Effector memory CD4-positive, alpha-beta T cell (primary cell): ENCODE measurements around the gene CTU1.

Source experiments
- DNase-seq, 3 donors: peaks; one replicate each; pipeline ENCODE4 v3.0.0-alpha.2; 2020
- H3K27ac ChIP-seq: 2 replicates; pipeline ENCODE4 v1.7.0; 2013; ENCODE audit warnings: mild to moderate bottlenecking, low read length, moderate library complexity; ENCODE audit not compliant: insufficient read depth, poor library complexity, severe bottlenecking
- H3K27me3 ChIP-seq: replicated peaks from 2 replicates; pipeline ENCODE4 v1.7.0; 2013; ENCODE audit warnings: mild to moderate bottlenecking, low read length; ENCODE audit not compliant: insufficient read depth, control insufficient read depth, poor library complexity, severe bottlenecking
- H3K36me3 ChIP-seq: 2 replicates; pipeline ENCODE4 v1.7.0; 2013; ENCODE audit warnings: mild to moderate bottlenecking, low read length, moderate library complexity; ENCODE audit not compliant: control insufficient read depth, insufficient read depth
- H3K4me1 ChIP-seq: 2 replicates; pipeline ENCODE4 v1.7.0; 2013; ENCODE audit warnings: low read length, mild to moderate bottlenecking; ENCODE audit not compliant: control insufficient read depth, insufficient read depth, poor library complexity, severe bottlenecking
- H3K4me3 ChIP-seq: 2 replicates; pipeline ENCODE4 v1.7.0; 2013; ENCODE audit warnings: low read length, low read depth, mild to moderate bottlenecking; ENCODE audit not compliant: insufficient read depth, poor library complexity, severe bottlenecking
- H3K9me3 ChIP-seq: 2 replicates; pipeline ENCODE4 v1.7.0; 2013; ENCODE audit warnings: mild to moderate bottlenecking, low read length, moderate library complexity; ENCODE audit not compliant: control insufficient read depth

CTU1 gene

DNA sequence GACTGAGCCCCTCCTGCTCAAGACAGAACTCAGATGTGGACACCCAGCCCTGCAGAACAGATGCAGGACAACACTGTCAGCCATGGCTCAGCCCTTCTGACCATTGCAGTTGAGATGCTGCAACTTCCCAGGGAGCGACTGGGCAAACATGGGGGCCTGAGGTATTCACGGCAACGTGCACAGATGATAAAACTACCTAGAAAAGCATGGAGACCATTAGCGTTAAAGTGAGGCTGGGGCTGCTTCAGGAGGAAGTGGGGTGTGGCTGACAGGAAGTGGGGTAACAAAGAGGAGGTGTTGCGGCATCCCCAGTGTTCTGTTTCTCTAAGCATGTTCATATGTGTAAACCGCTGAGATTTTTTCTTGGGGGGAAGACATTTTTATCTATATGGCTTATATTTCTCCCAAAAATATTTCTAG, 15.2 kb upstream of the CTU1 start:
- peak overlapping the region; percentile 26 for H3K27ac ChIP-seq
- H3K4me3 ChIP-seq, result peak overlapping the region; percentile 10
- peak in 1 of 3 donors; percentile 14 for DNase-seq
- H3K27me3 ChIP-seq, result no peaks in the 10 kb centered on the region
- no peaks in the 10 kb centered on the region for H3K36me3 ChIP-seq
- no peaks in the 10 kb centered on the region for H3K9me3 ChIP-seq
- H3K4me1 ChIP-seq, result peaks cover 46% of the 10 kb centered on the region

DNA sequence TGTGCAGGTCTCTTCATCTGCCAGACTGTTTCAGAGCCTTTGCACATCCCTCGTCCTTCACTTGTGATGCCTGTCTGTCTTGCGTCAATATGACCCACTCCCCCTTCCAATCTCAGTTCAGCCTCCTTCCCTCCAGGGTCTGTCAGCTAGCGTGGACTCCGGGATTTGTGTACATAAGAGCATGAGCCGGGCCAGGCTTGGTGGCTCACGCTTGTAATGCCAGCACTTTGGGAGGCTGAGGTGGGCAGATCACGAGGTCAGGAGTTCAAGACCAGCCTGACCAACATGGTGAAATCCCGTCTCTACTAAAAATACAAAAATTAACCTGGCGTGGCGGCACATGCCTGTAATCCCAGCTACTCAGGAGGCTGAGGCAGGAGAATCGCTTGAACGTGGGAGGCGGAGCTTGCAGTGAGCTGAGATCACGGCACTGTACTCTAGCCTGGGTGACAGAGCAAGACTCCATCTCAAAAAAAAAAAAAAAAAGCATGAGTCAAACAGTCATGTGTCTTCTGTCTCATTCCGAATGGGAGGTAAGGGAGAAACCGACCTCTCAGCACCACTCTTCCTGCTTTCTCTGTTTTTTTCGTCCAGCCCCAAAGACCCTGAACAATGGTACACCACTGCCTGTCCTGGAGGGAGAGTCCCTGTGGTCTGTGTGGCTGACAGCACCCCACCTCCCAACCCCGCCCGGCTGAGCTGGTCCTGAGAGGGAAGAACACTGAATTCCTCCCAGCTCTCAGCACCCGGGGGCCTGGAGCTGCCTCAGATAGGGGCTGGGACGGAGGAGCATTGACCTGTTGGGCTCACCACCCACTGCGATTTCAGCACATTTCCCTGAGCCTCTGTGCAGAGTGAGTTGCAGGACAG, 14.1 kb upstream of the CTU1 start:
- peak overlapping the region; percentile 10 for H3K4me3 ChIP-seq

DNA sequence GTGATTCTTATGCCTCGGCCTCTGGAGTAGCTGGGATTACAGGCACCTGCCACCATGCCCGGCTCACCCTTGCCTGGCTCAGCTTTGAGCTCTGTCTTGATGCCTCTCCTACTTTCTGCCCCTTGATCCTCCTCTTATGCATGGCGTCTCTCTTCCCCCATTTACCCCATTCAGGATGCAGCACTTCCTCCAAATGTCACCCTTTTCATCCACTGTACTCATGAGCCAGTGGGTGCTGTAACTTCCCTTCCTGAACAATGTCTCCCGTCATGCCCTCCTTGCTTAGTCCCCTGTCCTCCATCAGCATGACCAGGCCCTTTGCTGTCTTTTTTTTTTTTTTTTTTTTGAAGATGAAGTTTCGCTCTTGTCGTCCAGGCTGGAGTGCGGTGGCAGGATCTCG, 13.0 kb upstream of the CTU1 start:
- Histone ChIP-seq H3K9me3 (no peaks in the 10 kb centered on the region), H3K36me3 (no peaks in the 10 kb centered on the region), H3K4me1 (peaks cover 32% of the 10 kb centered on the region), H3K27ac (no peak overlapping the region), H3K4me3 (no peak overlapping the region), H3K27me3 (no peaks in the 10 kb centered on the region)
- DNase-seq, result no peak

More for the DNA sequence above, 14.1 kb upstream of the CTU1 start:
- no peak for DNase-seq
- no peaks in the 10 kb centered on the region for H3K27me3 ChIP-seq
- H3K36me3 ChIP-seq, result no peaks in the 10 kb centered on the region
- no peak overlapping the region for H3K27ac ChIP-seq
- no peaks in the 10 kb centered on the region for H3K9me3 ChIP-seq
- peaks cover 37% of the 10 kb centered on the region for H3K4me1 ChIP-seq

DNA sequence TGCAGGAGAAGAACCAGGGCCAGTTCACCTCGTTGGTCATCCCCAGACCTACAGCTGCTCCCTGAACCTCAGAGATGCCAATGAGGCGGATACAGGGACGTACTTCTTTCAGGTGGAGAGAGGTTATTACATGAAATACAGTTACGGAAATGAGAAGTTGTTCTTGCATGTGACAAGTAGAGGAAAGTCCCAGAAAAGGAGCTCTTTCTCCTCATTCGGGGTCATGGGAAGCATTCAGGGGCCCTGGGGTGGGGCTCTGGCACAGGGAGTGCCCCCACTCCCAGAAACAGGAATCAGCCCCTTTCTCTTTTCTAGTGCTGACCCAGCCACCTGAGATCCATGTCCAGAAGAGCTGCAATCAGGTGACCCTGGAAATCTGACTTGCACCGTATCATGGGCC, 12.0 kb upstream of the CTU1 start:
- Histone ChIP-seq H3K27ac (no peak overlapping the region), H3K4me3 (no peak overlapping the region), H3K27me3 (no peaks in the 10 kb centered on the region), H3K36me3 (no peaks in the 10 kb centered on the region), H3K9me3 (no peaks in the 10 kb centered on the region), H3K4me1 (peaks cover 26% of the 10 kb centered on the region)
- no peak for DNase-seq

DNA sequence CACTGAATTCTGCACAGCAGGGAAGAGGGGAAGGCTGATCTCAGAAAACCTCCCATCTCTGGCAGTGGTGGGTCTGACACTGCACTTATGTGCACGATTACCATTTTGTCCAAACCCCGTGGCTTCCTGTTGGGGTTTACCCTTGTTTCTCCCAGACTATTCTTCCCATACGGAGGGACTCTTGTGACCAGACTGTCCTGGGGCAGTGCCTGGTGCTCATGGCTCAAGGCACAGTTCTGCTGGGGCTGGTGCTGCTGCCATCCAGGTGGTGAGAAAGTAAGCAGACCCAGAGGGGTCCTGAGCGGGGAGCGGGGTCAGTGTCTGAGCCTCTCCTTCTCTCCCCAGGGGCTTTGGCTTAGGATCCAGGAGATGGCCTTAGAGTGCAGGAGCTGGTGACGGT, 11.4 kb upstream of the CTU1 start:
- Histone ChIP-seq H3K9me3 (no peaks in the 10 kb centered on the region), H3K36me3 (no peaks in the 10 kb centered on the region), H3K27me3 (no peaks in the 10 kb centered on the region), H3K27ac (no peak overlapping the region), H3K4me3 (no peak overlapping the region), H3K4me1 (peaks cover 20% of the 10 kb centered on the region)
- DNase-seq, result no peak

DNA sequence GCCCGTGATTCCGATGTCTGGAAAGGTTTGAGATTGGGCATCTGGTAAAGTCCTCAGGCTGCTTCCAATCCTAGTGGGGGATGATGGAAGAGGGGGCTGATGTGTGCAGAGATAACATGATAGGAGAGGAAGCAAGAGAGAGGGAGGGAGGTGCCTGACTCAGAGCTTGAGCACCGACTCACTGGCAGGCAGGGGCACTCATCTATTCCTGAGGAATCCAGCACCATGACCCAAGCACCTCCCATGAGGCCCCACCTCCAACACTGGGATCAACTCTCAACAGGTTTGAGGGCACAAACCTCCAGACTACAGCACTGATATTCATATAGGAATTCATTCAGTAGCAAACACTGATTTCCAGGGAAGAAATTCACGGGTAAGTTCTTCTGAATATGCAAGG, 10.9 kb upstream of the CTU1 start:
- no peak for DNase-seq
- H3K36me3 ChIP-seq, result no peaks in the 10 kb centered on the region
- H3K4me1 ChIP-seq, result peaks cover 15% of the 10 kb centered on the region
- no peak overlapping the region for H3K4me3 ChIP-seq
- no peaks in the 10 kb centered on the region for H3K27me3 ChIP-seq
- H3K27ac ChIP-seq, result no peak overlapping the region
- H3K9me3 ChIP-seq, result no peaks in the 10 kb centered on the region

DNA sequence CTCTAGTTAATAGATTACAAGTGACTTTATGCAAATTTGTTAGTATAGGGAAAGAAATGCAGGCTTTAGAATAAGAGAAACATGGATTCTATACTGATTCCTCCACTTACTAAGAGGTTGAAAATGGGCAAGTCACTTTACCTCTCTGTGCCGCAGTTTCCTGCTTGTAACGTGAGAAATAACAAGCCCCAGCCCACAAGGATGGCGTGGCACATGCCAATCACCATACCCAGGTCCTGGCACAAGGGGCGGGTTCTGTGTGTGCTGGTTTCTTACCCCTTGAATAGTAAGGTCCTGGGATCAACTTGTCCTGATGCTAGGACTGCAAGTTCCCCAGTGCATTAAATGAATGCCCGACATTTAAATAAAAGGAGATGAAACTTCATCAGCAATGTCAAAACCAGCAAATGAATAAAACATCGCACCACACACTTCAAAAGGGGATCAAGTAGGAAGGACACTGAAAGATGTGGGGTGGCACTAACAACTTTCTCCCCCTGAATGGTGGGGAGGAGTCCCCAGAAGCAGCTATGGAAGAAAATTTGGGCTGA, 8.6 kb upstream of the CTU1 start:
- no peak overlapping the region for H3K27ac ChIP-seq
- H3K27me3 ChIP-seq, result no peaks in the 10 kb centered on the region
- DNase-seq, result no peak
- no peaks in the 10 kb centered on the region for H3K4me1 ChIP-seq
- H3K9me3 ChIP-seq, result no peaks in the 10 kb centered on the region
- H3K4me3 ChIP-seq, result no peak overlapping the region
- no peaks in the 10 kb centered on the region for H3K36me3 ChIP-seq

DNA sequence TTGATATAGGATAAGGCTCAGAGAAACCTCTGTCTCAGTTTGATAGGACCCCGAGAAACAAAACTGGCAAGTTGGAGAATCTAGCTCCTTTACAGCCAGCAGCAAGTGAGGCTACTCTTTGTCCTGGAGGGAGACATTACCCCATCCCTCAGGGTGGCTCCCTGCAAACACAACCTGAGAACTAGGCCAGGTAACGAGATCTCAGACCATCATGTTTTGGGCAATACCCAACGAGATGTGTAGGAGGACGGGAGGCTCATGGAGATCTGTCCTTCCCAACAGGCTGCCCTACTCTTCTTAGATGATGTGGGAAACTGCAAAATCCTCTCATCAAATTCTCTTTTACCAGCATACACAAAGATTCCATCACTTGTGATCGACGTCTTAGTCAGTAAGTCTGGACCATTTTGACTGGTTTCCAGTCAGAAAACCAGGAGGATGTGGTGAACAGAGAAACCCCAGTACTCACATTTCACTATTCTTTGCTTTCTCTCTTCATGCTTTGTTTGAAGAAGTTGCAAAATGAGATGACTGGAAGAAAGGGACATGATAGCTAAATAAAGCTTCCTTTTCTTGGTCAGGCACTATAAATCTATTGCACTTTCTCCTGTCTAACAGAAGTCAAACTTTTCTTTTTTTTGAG, 6.0 kb upstream of the CTU1 start:
- no peak for DNase-seq
- Histone ChIP-seq H3K27ac (no peak overlapping the region), H3K4me1 (no peaks in the 10 kb centered on the region)

DNA sequence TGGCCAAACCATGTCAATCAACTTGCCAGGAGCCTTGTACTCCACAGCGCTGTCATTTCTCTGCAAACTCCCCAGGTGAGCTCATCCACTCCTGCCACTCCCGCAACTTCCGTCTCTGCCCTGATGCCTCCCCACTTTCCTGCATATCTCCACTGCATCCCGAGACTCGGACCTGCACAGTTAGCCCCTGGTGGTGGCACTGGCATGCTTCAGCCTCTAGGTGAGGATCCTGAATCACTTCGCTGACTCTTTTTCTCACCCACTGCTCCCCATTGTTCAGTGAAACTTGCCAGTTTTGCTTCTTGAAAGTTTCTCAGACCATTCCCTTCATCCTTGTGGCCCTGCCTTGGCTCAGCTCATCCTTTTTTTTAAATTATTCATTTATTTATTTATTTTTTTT, 3.4 kb upstream of the CTU1 start:
- no peaks in the 10 kb centered on the region for H3K9me3 ChIP-seq
- H3K4me3 ChIP-seq, result no peak overlapping the region
- no peak overlapping the region for H3K27ac ChIP-seq
- no peaks in the 10 kb centered on the region for H3K27me3 ChIP-seq
- DNase-seq, result no peak
- H3K4me1 ChIP-seq, result peaks cover 19% of the 10 kb centered on the region
- H3K36me3 ChIP-seq, result no peaks in the 10 kb centered on the region

More for the DNA sequence above, 6.0 kb upstream of the CTU1 start:
- Histone ChIP-seq H3K36me3 (no peaks in the 10 kb centered on the region), H3K27me3 (no peaks in the 10 kb centered on the region), H3K4me3 (no peak overlapping the region), H3K9me3 (no peaks in the 10 kb centered on the region)

DNA sequence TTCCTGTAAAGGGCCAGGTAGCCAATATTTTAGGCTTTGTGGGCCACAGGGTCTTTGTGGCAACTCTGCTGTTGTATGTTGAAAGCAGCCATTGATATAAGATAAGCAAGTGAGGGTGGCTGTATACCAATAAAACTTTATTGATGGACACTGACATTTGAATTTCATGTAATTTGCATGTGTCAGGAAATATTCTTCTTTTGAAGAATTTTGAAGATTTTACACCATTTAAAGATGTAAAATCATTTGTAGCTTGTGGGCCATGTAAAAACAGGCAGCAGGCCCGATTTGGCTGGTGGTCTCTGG, 2.4 kb upstream of the CTU1 start:
- Histone ChIP-seq H3K9me3 (no peaks in the 10 kb centered on the region), H3K27me3 (no peaks in the 10 kb centered on the region), H3K27ac (no peak overlapping the region), H3K4me3 (no peak overlapping the region), H3K36me3 (no peaks in the 10 kb centered on the region), H3K4me1 (peaks cover 19% of the 10 kb centered on the region)
- DNase-seq, result no peak
